Measurements from ENCODE around the gene SRMS. TPM values are rescaled to one million over a fixed set of nuclear protein-coding genes. Genes with fewer than 3 reads are reported as not detected.

The SRMS gene
- total RNA-seq, 1 experiment from 2014 or later, result 0.79 TPM

- no CpG with 5 or more reads among the region's 27 CpGs for WGBS (ENCODE audit: extremely low coverage, insufficient read length, low lambda C conversion rate)
- no peaks in the 10 kb centered on the region for H3K9me3 ChIP-seq (ENCODE audit: control insufficient read depth, low read depth, low read length)
- no peak overlapping the region for H3K9ac ChIP-seq (ENCODE audit: extremely low read depth, insufficient read length, low read length)
- no peak overlapping the region for H3K56ac ChIP-seq (ENCODE audit: insufficient read length, low read depth, low read length)
- H3K27me3 Mint-ChIP-seq (ENCODE audit: low read depth), result peaks cover 70% of the 10 kb centered on the region
- no peak overlapping the region for H2AK5ac ChIP-seq (ENCODE audit: insufficient read length, low read length)
- H4K5ac ChIP-seq (ENCODE audit: insufficient read length, low read depth, low read length), result no peak overlapping the region
- H3K23me2 ChIP-seq (ENCODE audit: insufficient read length, low read depth, low read length, poor library complexity, severe bottlenecking), result peaks cover 5% of the 10 kb centered on the region
- no peak overlapping the region for H2BK20ac ChIP-seq (ENCODE audit: low read depth, low read length, poor library complexity, severe bottlenecking)
- no peak overlapping the region for H3K23ac ChIP-seq (ENCODE audit: insufficient read length, low read depth, low read length)
- DNase-seq, result no peak
- H3K27ac Mint-ChIP-seq, result peak overlapping the region in 1 of 3 experiments; percentile 82; a peak in 1 of 7 replicates
- peaks cover 4% of the 10 kb centered on the region; the same call in 1 of the 2 replicates for H3K27me3 ChIP-seq (ENCODE audit: insufficient read depth, low read length)
- no peak overlapping the region for H3K27ac ChIP-seq (ENCODE audit: insufficient read length, low read depth, low read length)
- H3K14ac ChIP-seq (ENCODE audit: insufficient read depth, low read length), result no peak overlapping the region
- H2BK12ac ChIP-seq (ENCODE audit: insufficient read length, low read depth, low read length), result no peak overlapping the region
- H2BK5ac ChIP-seq (ENCODE audit: insufficient read length, low read length), result no peak overlapping the region
- H4K91ac ChIP-seq (ENCODE audit: insufficient read length, low read depth, low read length), result no peak overlapping the region
- H2BK120ac ChIP-seq (ENCODE audit: low read depth, low read length, poor library complexity, severe bottlenecking), result no peak overlapping the region
- peaks cover 0 to 7% (median 0%) of the 10 kb centered on the region in 3 experiments; a peak in 1 of 7 replicates for H3K36me3 Mint-ChIP-seq (ENCODE audit: insufficient read depth in 1 of 3, low read depth in 3 of 3)
- no peak overlapping the region for H2BK15ac ChIP-seq (ENCODE audit: low read depth, low read length)
- H4K8ac ChIP-seq (replicated peaks; ENCODE audit: insufficient read length, low read depth, low read length), result no peak overlapping the region
- TF ChIP-seq, protein P1, sequence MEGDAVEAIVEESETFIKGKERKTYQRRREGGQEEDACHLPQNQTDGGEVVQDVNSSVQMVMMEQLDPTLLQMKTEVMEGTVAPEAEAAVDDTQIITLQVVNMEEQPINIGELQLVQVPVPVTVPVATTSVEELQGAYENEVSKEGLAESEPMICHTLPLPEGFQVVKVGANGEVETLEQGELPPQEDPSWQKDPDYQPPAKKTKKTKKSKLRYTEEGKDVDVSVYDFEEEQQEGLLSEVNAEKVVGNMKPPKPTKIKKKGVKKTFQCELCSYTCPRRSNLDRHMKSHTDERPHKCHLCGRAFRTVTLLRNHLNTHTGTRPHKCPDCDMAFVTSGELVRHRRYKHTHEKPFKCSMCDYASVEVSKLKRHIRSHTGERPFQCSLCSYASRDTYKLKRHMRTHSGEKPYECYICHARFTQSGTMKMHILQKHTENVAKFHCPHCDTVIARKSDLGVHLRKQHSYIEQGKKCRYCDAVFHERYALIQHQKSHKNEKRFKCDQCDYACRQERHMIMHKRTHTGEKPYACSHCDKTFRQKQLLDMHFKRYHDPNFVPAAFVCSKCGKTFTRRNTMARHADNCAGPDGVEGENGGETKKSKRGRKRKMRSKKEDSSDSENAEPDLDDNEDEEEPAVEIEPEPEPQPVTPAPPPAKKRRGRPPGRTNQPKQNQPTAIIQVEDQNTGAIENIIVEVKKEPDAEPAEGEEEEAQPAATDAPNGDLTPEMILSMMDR (conservative IDR thresholded peaks at IDR 0.05), result no peak
- H3K4me3 Mint-ChIP-seq, result peak overlapping the region; percentile 24 to 72; a peak in 4 of 5 replicates
- no peak overlapping the region for H3T11ph ChIP-seq (ENCODE audit: low read length)
- no peak overlapping the region for H3K4ac ChIP-seq (ENCODE audit: low read depth, low read length)
- no peaks in the 10 kb centered on the region for H3K79me2 ChIP-seq (ENCODE audit: insufficient read depth, low read length)
- peaks cover 2% of the 10 kb centered on the region for H4K20me1 ChIP-seq (ENCODE audit: control insufficient read depth, insufficient read depth, insufficient read length)
- H3K4me1 ChIP-seq (ENCODE audit: insufficient read depth, low read length), result no peaks in the 10 kb centered on the region
- no peaks in the 10 kb centered on the region for H3K79me1 ChIP-seq (ENCODE audit: insufficient read depth, low read depth, low read length, poor library complexity, severe bottlenecking)
- no peak overlapping the region for H3K18ac ChIP-seq (ENCODE audit: insufficient read length, low read depth, low read length)
- H3K4me2 ChIP-seq (ENCODE audit: insufficient read depth, insufficient read length, low read length), result no peak overlapping the region
- H3K4me1 Mint-ChIP-seq, result peaks cover 3 to 9% of the 10 kb centered on the region in 2 experiments; a peak in 3 of 4 replicates
- no peak overlapping the region for H2AFZ ChIP-seq (ENCODE audit: low read length)
- peaks cover 0 to 8% of the 10 kb centered on the region in 2 experiments; a peak in 2 of 5 replicates for H3K9me3 Mint-ChIP-seq
Measured at GRCh38 chr20:63500902-63501817, 46.4 kb downstream of the SRMS start.

Measured in H9 (cell line).